DND-41 (cell line): ENCODE measurements around the gene SRPRB.

Experiments used
- ATAC-seq: fragments of 200-7000 bp; cut with Tn5 transposase; 3 replicates; pipeline ENCODE4 v1.9.1; 2021; ENCODE audit warnings: low read depth; ENCODE audit not compliant: insufficient read depth
- DNase-seq: peaks from one replicate; pipeline ENCODE4 v3.0.0-alpha.2; 2020
- H2AFZ ChIP-seq: 2 replicates; pipeline ENCODE4 v1.6.0; 2012; ENCODE audit warnings: low read depth, low read length
- H3K27ac ChIP-seq: 2 replicates; pipeline ENCODE4 v1.5.1; 2012; ENCODE audit warnings: low read length, inconsistent platforms
- H3K27me3 ChIP-seq: fragments of 200-600 bp; sonication (generic); 2 replicates; pipeline ENCODE4 v1.6.0; 2012; ENCODE audit warnings: low read length, mild to moderate bottlenecking, inconsistent platforms; ENCODE audit not compliant: insufficient read depth, poor library complexity
- H3K36me3 ChIP-seq: 2 replicates; pipeline ENCODE4 v1.5.1; 2012; ENCODE audit warnings: low read length, inconsistent platforms; ENCODE audit not compliant: insufficient read depth
- H3K4me1 ChIP-seq: 2 replicates; pipeline ENCODE4 v1.5.1; 2012; ENCODE audit warnings: mild to moderate bottlenecking, low read length; ENCODE audit not compliant: insufficient read depth
- H3K4me2 ChIP-seq: 2 replicates; pipeline ENCODE4 v1.6.0; 2012; ENCODE audit warnings: mild to moderate bottlenecking, moderate library complexity, low read length, inconsistent platforms; ENCODE audit not compliant: insufficient read depth
- H3K4me3 ChIP-seq, 2 experiments: fragments of 200-600 bp in 1 of 2; shearing (Covaris generic) in 1 of 2; 2 replicates each; pipeline ENCODE4 v1.5.1; 2012 to 2016; ENCODE audit warnings: inconsistent platforms in 2 of 2, low read length in 2 of 2, mild to moderate bottlenecking in 2 of 2, low read depth in 1 of 2, moderate library complexity in 1 of 2
- H3K79me2 ChIP-seq: 2 replicates; pipeline ENCODE4 v1.6.0; 2012; ENCODE audit warnings: low read length, inconsistent platforms; ENCODE audit not compliant: insufficient read depth
- H3K9ac ChIP-seq: 2 replicates; pipeline ENCODE4 v1.6.0; 2012; ENCODE audit warnings: low read depth, mild to moderate bottlenecking, inconsistent platforms, low read length, moderate library complexity
- H3K9me3 ChIP-seq: 2 replicates; pipeline ENCODE4 v1.5.1; 2012; ENCODE audit warnings: low read length, moderate library complexity, mild to moderate bottlenecking, inconsistent platforms; ENCODE audit not compliant: insufficient read depth, severe bottlenecking
- H4K20me1 ChIP-seq: 2 replicates; pipeline ENCODE4 v1.6.0; 2012; ENCODE audit warnings: low read length; ENCODE audit not compliant: insufficient read depth
- EZH2 ChIP-seq: IDR thresholded peaks from 3 replicates; pipeline ENCODE4 v1.6.1; 2012; ENCODE audit warnings: borderline replicate concordance, low read depth, mild to moderate bottlenecking, moderate library complexity, low read length, inconsistent platforms; ENCODE audit not compliant: severe bottlenecking
- TF ChIP-seq, protein P1 (sequence below): IDR thresholded peaks from 2 replicates; pipeline ENCODE4 v1.5.1; 2012; ENCODE audit warnings: borderline replicate concordance, low read length, moderate library complexity, mild to moderate bottlenecking; ENCODE audit not compliant: poor library complexity, severe bottlenecking; ENCODE audit errors: extremely low read depth

SRPRB gene

DNA sequence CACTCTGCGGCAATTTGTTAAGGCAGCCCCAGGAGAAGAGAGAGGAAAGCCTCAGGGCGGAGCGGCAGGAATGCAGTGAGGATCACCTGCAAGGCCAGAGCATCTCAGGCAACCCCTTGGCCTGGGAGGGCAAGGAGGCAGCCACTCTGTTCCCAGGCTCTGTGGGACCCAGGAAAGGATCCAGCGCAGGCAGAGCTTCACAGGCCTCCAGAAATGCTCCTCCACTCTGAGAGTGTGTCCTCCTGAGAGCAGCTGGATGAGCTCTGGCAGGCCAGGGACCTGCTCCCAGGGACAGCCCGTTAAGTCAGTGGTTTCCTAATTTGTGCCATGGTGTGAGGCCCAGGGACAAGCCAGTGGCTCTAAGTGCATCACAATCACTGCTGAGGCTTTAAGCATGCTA, 54.9 kb downstream of the SRPRB start:
- peaks cover 10% of the 10 kb centered on the region for H3K27me3 ChIP-seq
- H3K4me3 ChIP-seq: no peak overlapping the region
- H3K4me2 ChIP-seq: no peak overlapping the region
- H2AFZ ChIP-seq: no peak overlapping the region
- H3K4me1 ChIP-seq: no peaks in the 10 kb centered on the region
- TF ChIP-seq, protein P1, sequence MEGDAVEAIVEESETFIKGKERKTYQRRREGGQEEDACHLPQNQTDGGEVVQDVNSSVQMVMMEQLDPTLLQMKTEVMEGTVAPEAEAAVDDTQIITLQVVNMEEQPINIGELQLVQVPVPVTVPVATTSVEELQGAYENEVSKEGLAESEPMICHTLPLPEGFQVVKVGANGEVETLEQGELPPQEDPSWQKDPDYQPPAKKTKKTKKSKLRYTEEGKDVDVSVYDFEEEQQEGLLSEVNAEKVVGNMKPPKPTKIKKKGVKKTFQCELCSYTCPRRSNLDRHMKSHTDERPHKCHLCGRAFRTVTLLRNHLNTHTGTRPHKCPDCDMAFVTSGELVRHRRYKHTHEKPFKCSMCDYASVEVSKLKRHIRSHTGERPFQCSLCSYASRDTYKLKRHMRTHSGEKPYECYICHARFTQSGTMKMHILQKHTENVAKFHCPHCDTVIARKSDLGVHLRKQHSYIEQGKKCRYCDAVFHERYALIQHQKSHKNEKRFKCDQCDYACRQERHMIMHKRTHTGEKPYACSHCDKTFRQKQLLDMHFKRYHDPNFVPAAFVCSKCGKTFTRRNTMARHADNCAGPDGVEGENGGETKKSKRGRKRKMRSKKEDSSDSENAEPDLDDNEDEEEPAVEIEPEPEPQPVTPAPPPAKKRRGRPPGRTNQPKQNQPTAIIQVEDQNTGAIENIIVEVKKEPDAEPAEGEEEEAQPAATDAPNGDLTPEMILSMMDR: no peak
- no peak for TF ChIP-seq EZH2
- no peaks in the 10 kb centered on the region for H3K79me2 ChIP-seq
- no peak overlapping the region for H3K9ac ChIP-seq
- H3K9me3 ChIP-seq: no peaks in the 10 kb centered on the region
- no peak for DNase-seq
- no peak overlapping the region for H3K27ac ChIP-seq
- H3K36me3 ChIP-seq: no peaks in the 10 kb centered on the region
- H4K20me1 ChIP-seq: no peaks in the 10 kb centered on the region
- ATAC-seq: no peak

DNA sequence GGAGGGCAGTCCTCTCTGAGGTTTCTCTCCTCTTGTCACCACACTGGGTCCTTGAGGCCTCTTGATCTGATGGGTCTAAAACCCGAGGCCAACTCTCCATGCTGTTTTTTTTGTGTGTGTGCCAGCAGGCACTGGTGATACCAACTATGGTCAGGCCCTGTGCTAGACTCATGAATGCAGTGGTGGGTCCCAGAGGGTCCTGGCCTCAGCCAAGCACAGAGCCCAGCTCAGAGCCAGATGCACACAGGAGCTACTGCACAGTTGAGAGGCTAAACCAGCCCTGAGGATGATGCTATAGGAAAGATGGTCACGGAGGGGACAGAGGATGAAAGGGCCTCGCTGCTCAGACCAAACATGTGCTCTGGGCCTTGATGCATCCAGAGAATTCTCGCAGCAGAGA, 56.5 kb downstream of the SRPRB start:
- no peak overlapping the region for H3K4me3 ChIP-seq
- H3K79me2 ChIP-seq: no peaks in the 10 kb centered on the region
- peaks cover 10% of the 10 kb centered on the region for H3K27me3 ChIP-seq
- H3K27ac ChIP-seq: no peak overlapping the region
- H3K4me1 ChIP-seq: no peaks in the 10 kb centered on the region
- H2AFZ ChIP-seq: no peak overlapping the region
- H3K4me2 ChIP-seq: no peak overlapping the region
- TF ChIP-seq, protein P1: no peak
- TF ChIP-seq EZH2: no peak
- H3K36me3 ChIP-seq: no peaks in the 10 kb centered on the region
- H3K9ac ChIP-seq: no peak overlapping the region
- DNase-seq: no peak
- ATAC-seq: no peak
- H3K9me3 ChIP-seq: no peaks in the 10 kb centered on the region
- H4K20me1 ChIP-seq: no peaks in the 10 kb centered on the region

DNA sequence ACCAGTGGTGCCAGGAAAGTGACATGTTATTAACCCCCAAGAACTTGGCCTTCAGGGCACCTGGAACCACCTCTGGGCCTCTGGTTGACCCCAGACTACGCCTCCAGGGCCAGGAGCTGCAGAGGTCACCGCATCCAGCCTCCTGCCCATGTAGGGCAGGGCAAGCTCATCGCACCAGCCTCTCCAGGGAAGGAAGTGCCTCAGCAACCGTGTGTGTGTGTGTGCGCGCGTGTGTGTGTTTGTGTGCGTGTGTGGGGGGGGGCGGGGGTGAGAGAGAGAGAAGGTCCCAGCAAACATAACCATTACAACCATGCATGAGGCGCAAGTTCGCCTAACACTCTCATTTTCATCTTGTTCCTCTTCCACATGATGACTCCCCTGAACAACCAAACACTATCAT, 58.3 kb downstream of the SRPRB start:
- Histone ChIP-seq H3K27ac (no peak overlapping the region), H3K79me2 (no peaks in the 10 kb centered on the region), H3K27me3 (peaks cover 15% of the 10 kb centered on the region), H3K4me1 (no peaks in the 10 kb centered on the region), H3K9ac (no peak overlapping the region), H4K20me1 (no peaks in the 10 kb centered on the region), H3K36me3 (no peaks in the 10 kb centered on the region), H3K9me3 (no peaks in the 10 kb centered on the region), H2AFZ (no peak overlapping the region), H3K4me2 (no peak overlapping the region), H3K4me3 (no peak overlapping the region)
- ATAC-seq: no peak
- TF ChIP-seq EZH2: no peak
- TF ChIP-seq, protein P1: no peak
- DNase-seq: no peak

DNA sequence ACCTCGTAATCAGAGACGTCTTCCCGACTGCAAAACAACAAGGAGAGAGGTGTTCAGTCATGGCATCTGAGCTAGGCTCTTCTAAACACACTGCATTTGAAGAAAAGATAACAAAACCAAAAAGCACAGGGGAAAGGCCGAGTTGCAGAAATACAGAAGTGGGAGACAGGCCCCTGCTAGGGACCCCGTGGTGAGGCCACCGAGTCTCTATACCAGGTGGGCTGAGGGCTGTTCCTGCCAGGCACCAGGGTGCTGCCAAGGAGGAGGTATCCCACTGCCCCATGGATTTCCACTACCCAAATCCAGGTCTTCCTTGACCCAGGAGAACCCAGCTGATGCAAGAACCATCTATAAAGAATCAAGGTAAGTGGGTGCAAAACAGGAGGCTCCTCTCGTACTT, 59.0 kb downstream of the SRPRB start:
- no peak overlapping the region for H3K4me2 ChIP-seq
- H3K4me1 ChIP-seq: no peaks in the 10 kb centered on the region
- no peaks in the 10 kb centered on the region for H3K36me3 ChIP-seq
- H3K27me3 ChIP-seq: peaks cover 15% of the 10 kb centered on the region
- no peaks in the 10 kb centered on the region for H3K9me3 ChIP-seq
- TF ChIP-seq, protein P1: no peak
- TF ChIP-seq EZH2: no peak
- ATAC-seq: no peak
- no peak overlapping the region for H2AFZ ChIP-seq
- DNase-seq: no peak
- H4K20me1 ChIP-seq: no peaks in the 10 kb centered on the region
- no peak overlapping the region for H3K4me3 ChIP-seq
- no peak overlapping the region for H3K9ac ChIP-seq
- no peak overlapping the region for H3K27ac ChIP-seq
- H3K79me2 ChIP-seq: no peaks in the 10 kb centered on the region
